HepG2 (cell line): ENCODE data around the gene TOR2A. TPM values are rescaled to one million over a fixed set of nuclear protein-coding genes. Genes with fewer than 3 reads are reported as not detected.

Experiments used
- ATAC-seq: fragments of 200-7000 bp; cut with Tn5 transposase; 3 replicates; pipeline ENCODE4 v1.9.1; 2020; ENCODE audit warnings: mild to moderate bottlenecking, moderate library complexity
- BruUV-seq: library from RNA; stranded (reverse); fragments of 400-500 nt; replicated peaks from 2 replicates; lab custom pipeline; 2021; lab: Mats Ljungman, UMichigan
- CTCF ChIA-PET: fragments of 300-600 bp; formaldehyde crosslinking; extraction: SDS; loops from one replicate; lab custom pipeline; 2021; ENCODE audit warnings: low total read pairs, inconsistent platforms, low intra/inter-chr PET ratio; lab: Yijun Ruan, JAX
- POLR2A ChIA-PET: fragments of 350-600 bp; sonication (Branson Sonifier 250); formaldehyde crosslinking; loops from one replicate; lab custom pipeline; 2020; ENCODE audit warnings: antibody characterized with exemption, inconsistent platforms; lab: Yijun Ruan, JAX
- DNase-seq: peaks from one replicate; pipeline ENCODE4 v3.0.0-alpha.2; 2015; ENCODE audit warnings: low spot score
- FAIRE-seq: peaks from 3 replicates; lab custom pipeline; 2011; peaks lifted over from hg19 to GRCh38; lab: Jason Lieb, UNC
- H2AFZ ChIP-seq: one replicate; pipeline ENCODE4 v1.6.1; 2011; ENCODE audit warnings: low read length, inconsistent platforms
- H3K27ac ChIP-seq: fragments of 300-600 bp; 3 replicates; pipeline ENCODE4 v1.8.0; 2011; ENCODE audit warnings: mixed run types, mild to moderate bottlenecking, mixed read lengths, low read length, inconsistent platforms; ENCODE audit not compliant: insufficient read depth; ENCODE audit errors: extremely low read length
- H3K27me3 ChIP-seq, 2 experiments: fragments of 200-600 bp in 1 of 2; 2 replicates in 1 of 2; 3 replicates in 1 of 2; pipeline versions ENCODE4 v1.6.0 to v1.8.0; 2011; ENCODE audit warnings: low read length in 2 of 2, mild to moderate bottlenecking in 2 of 2, moderate library complexity in 2 of 2, inconsistent platforms in 1 of 2; ENCODE audit not compliant: insufficient read depth in 2 of 2, control insufficient read depth in 1 of 2
- H3K36me3 ChIP-seq, 2 experiments: fragments of 200-600 bp in 1 of 2; replicated peaks in 1 of 2; 2 replicates in 1 of 2; 3 replicates in 1 of 2; pipeline versions ENCODE4 v1.5.1 to v1.8.0; 2011; ENCODE audit warnings: low read length in 2 of 2, inconsistent platforms in 1 of 2; ENCODE audit not compliant: insufficient read depth in 2 of 2, control insufficient read depth in 1 of 2
- H3K4me1 ChIP-seq: 2 replicates; pipeline ENCODE4 v1.5.1; 2012; ENCODE audit warnings: low read length, inconsistent platforms; ENCODE audit not compliant: insufficient read depth
- H3K4me2 ChIP-seq: 2 replicates; pipeline ENCODE4 v1.6.0; 2011; ENCODE audit warnings: low read depth, low read length, inconsistent platforms
- H3K4me3 ChIP-seq, 3 experiments: fragments of 200-600 bp in 1 of 3; sonication (generic), shearing (Covaris generic) in 1 of 3; replicated peaks in 1 of 3; 2 replicates each; pipeline ENCODE4 v1.5.1; 2011 to 2016; ENCODE audit warnings: low read length in 3 of 3, inconsistent platforms in 2 of 3, low read depth in 2 of 3, mild to moderate bottlenecking in 2 of 3, control low read depth in 1 of 3, mixed read lengths in 1 of 3; ENCODE audit not compliant: insufficient read depth in 1 of 3
- H3K79me2 ChIP-seq: one replicate; pipeline ENCODE4 v1.6.1; 2011; ENCODE audit warnings: low read length, inconsistent platforms; ENCODE audit not compliant: insufficient read depth
- H3K9ac ChIP-seq: 2 replicates; pipeline ENCODE4 v1.6.0; 2011; ENCODE audit warnings: mild to moderate bottlenecking, low read depth, low read length, inconsistent platforms; ENCODE audit not compliant: insufficient read depth
- H3K9me3 ChIP-seq: 2 replicates; pipeline ENCODE4 v1.5.1; 2012; ENCODE audit warnings: mild to moderate bottlenecking, low read length
- H4K20me1 ChIP-seq: 2 replicates; pipeline ENCODE4 v1.6.0; 2011; ENCODE audit warnings: inconsistent platforms, mild to moderate bottlenecking, low read length, moderate library complexity; ENCODE audit not compliant: insufficient read depth
- ETV5 ChIP-seq: IDR thresholded peaks from 2 replicates; pipeline ENCODE4 v1.6.1; 2018; ENCODE audit warnings: missing biosample characterization, missing genetic modification reagents, inconsistent platforms, borderline replicate concordance
- FOXM1 ChIP-seq: sonication (generic); formaldehyde crosslinking; IDR thresholded peaks from 2 replicates; pipeline ENCODE4 v1.5.0; 2020; ENCODE audit warnings: missing genetic modification reagents
- GFI1 ChIP-seq: sonication (generic); formaldehyde crosslinking; IDR thresholded peaks from 2 replicates; pipeline ENCODE4 v1.5.0; 2020; ENCODE audit warnings: missing genetic modification reagents, mild to moderate bottlenecking, borderline replicate concordance
- LCORL ChIP-seq, 2 experiments: fragments of 450-650 bp in 1 of 2; sonication (generic) in 1 of 2; formaldehyde crosslinking in 1 of 2; IDR thresholded peaks; 2 replicates each; pipeline versions ENCODE4 v1.5.0 to v1.6.1; 2017 to 2020; ENCODE audit warnings: antibody characterized with exemption in 1 of 2, missing genetic modification reagents in 1 of 2
- NFRKB ChIP-seq: fragments of 450-650 bp; IDR thresholded peaks from 2 replicates; pipeline ENCODE4 v1.6.1; 2017
- NR2F1 ChIP-seq, 2 experiments: fragments of 450-650 bp in 1 of 2; formaldehyde crosslinking in 1 of 2; IDR thresholded peaks; 2 replicates each; pipeline versions ENCODE4 v1.5.0 to v1.6.1; 2016 to 2020; ENCODE audit warnings: mild to moderate bottlenecking in 1 of 2, missing compliant biosample characterization in 1 of 2, missing genetic modification reagents in 1 of 2, moderate library complexity in 1 of 2
- SRY ChIP-seq: sonication (generic); formaldehyde crosslinking; IDR thresholded peaks from 2 replicates; pipeline ENCODE4 v1.8.0; 2022; ENCODE audit warnings: mild to moderate bottlenecking, missing genetic modification reagents
- SSRP1 ChIP-seq: IDR thresholded peaks from 2 replicates; pipeline ENCODE4 v1.6.1; 2016; ENCODE audit warnings: control low read depth
- ZFP36L1 ChIP-seq: sonication (generic); formaldehyde crosslinking; IDR thresholded peaks from 2 replicates; pipeline ENCODE4 v1.8.0; 2022; ENCODE audit warnings: mild to moderate bottlenecking, missing genetic modification reagents, moderate library complexity
- ZFX ChIP-seq: sonication (generic); formaldehyde crosslinking; IDR thresholded peaks from 2 replicates; pipeline ENCODE4 v1.4.0; 2020; ENCODE audit warnings: mild to moderate bottlenecking, low read depth, missing genetic modification reagents, moderate library complexity
- ZFY ChIP-seq: sonication (generic); formaldehyde crosslinking; IDR thresholded peaks from 2 replicates; pipeline ENCODE4 v1.4.0; 2020; ENCODE audit warnings: missing genetic modification reagents
- ZNF224 ChIP-seq: sonication (generic); formaldehyde crosslinking; IDR thresholded peaks from 2 replicates; pipeline ENCODE4 v1.5.0; 2020; ENCODE audit warnings: mild to moderate bottlenecking, missing genetic modification reagents
- WGBS: methylation state at CpG from one replicate; pipeline ENCODE4 v1.1.6; 2017; ENCODE audit warnings: low lambda C conversion rate; 5-methylcytosine and 5-hydroxymethylcytosine counted together
- in situ Hi-C: cut with HindIII; loops from 2 replicates; pipeline ENCODE4 v1.10.0; 2017; ENCODE audit warnings: low pct_unique_long_range_greater_than_20kb; ENCODE audit not compliant: extremely low pct_ligation_motif_present
- intact Hi-C: fragments of 100-400 bp; cut with micrococcal nuclease; formaldehyde crosslinking; loops from one replicate; pipeline ENCODE4 v1.10.0; 2022; ENCODE audit not compliant: unreplicated experiment
- polyA plus RNA-seq, 8 experiments: library from polyadenylated mRNA; depleted of rRNA in 3 of 8; stranded (reverse) in 7 of 8; unstranded in 1 of 8; fragments of >200 nt; fragmentation: Illumina TruSeq in 4 of 8; extraction: Trizol in 4 of 8; gene quantifications; 2 replicates each; pipeline versions ENCODE4 v1.2.1 to v1.2.3, GENCODE V29; 2011 to 2016; ENCODE audit warnings: low read depth in 4 of 8, missing spikeins in 1 of 8, mixed read lengths in 1 of 8; ENCODE audit not compliant: insufficient read depth in 1 of 8
- total RNA-seq, 5 experiments: library from RNA; depleted of rRNA; stranded (reverse); fragments of >200 nt; fragmentation: Illumina TruSeq; extraction: Trizol; gene quantifications; 2 replicates each; pipeline ENCODE4 v1.2.3, GENCODE V29; 2016; ENCODE audit warnings: low read depth in 1 of 5
- TF ChIP-seq, protein P1 (sequence below): sonication (generic); formaldehyde crosslinking; conservative IDR thresholded peaks from 2 replicates; pipeline ENCODE4 v1.8.1; 2023; ENCODE audit warnings: missing genetic modification reagents
- TF ChIP-seq, protein P2 (sequence below): sonication (generic); formaldehyde crosslinking; IDR thresholded peaks from 2 replicates; pipeline ENCODE4 v1.5.0; 2020; ENCODE audit warnings: mild to moderate bottlenecking, missing genetic modification reagents
- TF ChIP-seq, protein P3 (sequence below): IDR thresholded peaks from 2 replicates; pipeline ENCODE4 v1.4.0; 2020; ENCODE audit warnings: mild to moderate bottlenecking, missing genetic modification reagents
- TF ChIP-seq, protein P4 (sequence below): sonication (generic); formaldehyde crosslinking; IDR thresholded peaks from 2 replicates; pipeline ENCODE4 v1.8.0; 2022; ENCODE audit warnings: mild to moderate bottlenecking, missing genetic modification reagents, moderate library complexity

TOR2A gene
- total and polyA plus RNA-seq, 2 of the 13 experiments (the other 11 are each of a cell fraction or from before 2014, with no cell fraction given) = 3.5 to 7.2 TPM

DNA sequence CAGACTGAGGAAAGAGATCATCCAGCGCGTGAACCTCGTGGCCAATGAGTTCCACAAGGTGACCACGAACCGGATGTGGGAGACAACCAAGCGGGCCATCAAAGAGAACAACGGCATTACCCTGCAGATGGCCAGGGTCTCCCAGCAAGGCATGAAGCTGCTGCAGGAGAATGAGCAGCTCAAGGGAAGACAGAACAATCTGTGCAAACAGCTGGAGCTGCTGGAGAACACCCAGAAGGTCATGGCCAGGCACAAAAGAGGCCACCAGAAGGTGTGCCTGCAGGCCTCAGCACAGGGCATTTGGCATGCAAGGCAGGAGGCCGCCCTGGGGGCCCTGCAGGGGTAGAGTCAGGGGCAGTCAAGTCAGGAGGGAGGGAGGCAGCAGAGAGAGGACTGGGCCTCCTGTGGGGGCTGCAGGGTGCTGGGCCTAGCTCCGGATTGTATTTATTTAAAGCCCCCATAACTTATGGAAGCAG is 23.8 kb downstream of the TOR2A start:
- H3K4me3 ChIP-seq = peak overlapping the region in 1 of 3 experiments; percentile 13; a peak in 1 of 6 replicates
- no peak overlapping the region for H2AFZ ChIP-seq
- FAIRE-seq = no peak
- POLR2A ChIA-PET = interaction anchor here (0.8 to 1.5 kb wide), 3 partner anchors 23 to 104 kb away, joined by 3 to 6 read pairs (median 3); partner anchors contain the start of gene TOR2A
- peaks cover 29% of the 10 kb centered on the region for H3K4me1 ChIP-seq
- no peaks in the 10 kb centered on the region for H3K79me2 ChIP-seq
- no peaks in the 10 kb centered on the region; the same call in 1 of the 2 replicates for H4K20me1 ChIP-seq
- in situ Hi-C loops (no loop called here), intact Hi-C loops (no loop called here)
- H3K27ac ChIP-seq = no peak overlapping the region
- no TSS peak for BruUV-seq
- 0 out of 5 replicates have a peak, but pooled peaks cover 0 to under 1% of the 10 kb centered on the region in 2 experiments for H3K27me3 ChIP-seq
- WGBS = 8% methylated on average over 5 of the region's 9 CpGs
- H3K36me3 ChIP-seq = no peaks in the 10 kb centered on the region
- H3K9me3 ChIP-seq = no peaks in the 10 kb centered on the region
- H3K4me2 ChIP-seq = peak overlapping the region; percentile 68
- ATAC-seq = peak; percentile 11; the same call in 1 of the 3 replicates
- DNase-seq = no peak
- no peak overlapping the region for H3K9ac ChIP-seq
- CTCF ChIA-PET = no interaction called here
- TF ChIP-seq, protein P1, sequence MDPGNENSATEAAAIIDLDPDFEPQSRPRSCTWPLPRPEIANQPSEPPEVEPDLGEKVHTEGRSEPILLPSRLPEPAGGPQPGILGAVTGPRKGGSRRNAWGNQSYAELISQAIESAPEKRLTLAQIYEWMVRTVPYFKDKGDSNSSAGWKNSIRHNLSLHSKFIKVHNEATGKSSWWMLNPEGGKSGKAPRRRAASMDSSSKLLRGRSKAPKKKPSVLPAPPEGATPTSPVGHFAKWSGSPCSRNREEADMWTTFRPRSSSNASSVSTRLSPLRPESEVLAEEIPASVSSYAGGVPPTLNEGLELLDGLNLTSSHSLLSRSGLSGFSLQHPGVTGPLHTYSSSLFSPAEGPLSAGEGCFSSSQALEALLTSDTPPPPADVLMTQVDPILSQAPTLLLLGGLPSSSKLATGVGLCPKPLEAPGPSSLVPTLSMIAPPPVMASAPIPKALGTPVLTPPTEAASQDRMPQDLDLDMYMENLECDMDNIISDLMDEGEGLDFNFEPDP (CRISPR knock-in tag) = no peak
- TF ChIP-seq ETV5 (CRISPR knock-in tag) (0 out of 2 replicates have a peak, but pooled peaks have one; percentile 62), NFRKB (no peak), ZFX (CRISPR knock-in tag) (peak; percentile 66), SSRP1 (CRISPR knock-in tag) (no peak), ZFP36L1 (no peak), ZNF224 (CRISPR knock-in tag) (no peak), SRY (CRISPR knock-in tag) (no peak), LCORL (IDR thresholded peaks at IDR 0.05) (no peak), LCORL (CRISPR knock-in tag; IDR thresholded peaks at IDR 0.05) (no peak), GFI1 (CRISPR knock-in tag) (peak; percentile 24; the same call in 1 of the 2 replicates), FOXM1 (CRISPR knock-in tag) (no peak), NR2F1 (CRISPR knock-in tag; IDR thresholded peaks at IDR 0.05) (0 out of 4 replicates have a peak, but pooled peaks have one; percentile 21 to 39), ZFY (CRISPR knock-in tag) (0 out of 2 replicates have a peak, but pooled peaks have one; percentile 33)
- TF ChIP-seq, protein P2, sequence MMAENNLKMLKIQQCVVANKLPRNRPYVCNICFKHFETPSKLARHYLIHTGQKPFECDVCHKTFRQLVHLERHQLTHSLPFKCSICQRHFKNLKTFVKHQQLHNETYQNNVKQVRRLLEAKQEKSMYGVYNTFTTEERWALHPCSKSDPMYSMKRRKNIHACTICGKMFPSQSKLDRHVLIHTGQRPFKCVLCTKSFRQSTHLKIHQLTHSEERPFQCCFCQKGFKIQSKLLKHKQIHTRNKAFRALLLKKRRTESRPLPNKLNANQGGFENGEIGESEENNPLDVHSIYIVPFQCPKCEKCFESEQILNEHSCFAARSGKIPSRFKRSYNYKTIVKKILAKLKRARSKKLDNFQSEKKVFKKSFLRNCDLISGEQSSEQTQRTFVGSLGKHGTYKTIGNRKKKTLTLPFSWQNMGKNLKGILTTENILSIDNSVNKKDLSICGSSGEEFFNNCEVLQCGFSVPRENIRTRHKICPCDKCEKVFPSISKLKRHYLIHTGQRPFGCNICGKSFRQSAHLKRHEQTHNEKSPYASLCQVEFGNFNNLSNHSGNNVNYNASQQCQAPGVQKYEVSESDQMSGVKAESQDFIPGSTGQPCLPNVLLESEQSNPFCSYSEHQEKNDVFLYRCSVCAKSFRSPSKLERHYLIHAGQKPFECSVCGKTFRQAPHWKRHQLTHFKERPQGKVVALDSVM (CRISPR knock-in tag) = peak; percentile 60; the same call in 1 of the 2 replicates
- TF ChIP-seq, protein P3, sequence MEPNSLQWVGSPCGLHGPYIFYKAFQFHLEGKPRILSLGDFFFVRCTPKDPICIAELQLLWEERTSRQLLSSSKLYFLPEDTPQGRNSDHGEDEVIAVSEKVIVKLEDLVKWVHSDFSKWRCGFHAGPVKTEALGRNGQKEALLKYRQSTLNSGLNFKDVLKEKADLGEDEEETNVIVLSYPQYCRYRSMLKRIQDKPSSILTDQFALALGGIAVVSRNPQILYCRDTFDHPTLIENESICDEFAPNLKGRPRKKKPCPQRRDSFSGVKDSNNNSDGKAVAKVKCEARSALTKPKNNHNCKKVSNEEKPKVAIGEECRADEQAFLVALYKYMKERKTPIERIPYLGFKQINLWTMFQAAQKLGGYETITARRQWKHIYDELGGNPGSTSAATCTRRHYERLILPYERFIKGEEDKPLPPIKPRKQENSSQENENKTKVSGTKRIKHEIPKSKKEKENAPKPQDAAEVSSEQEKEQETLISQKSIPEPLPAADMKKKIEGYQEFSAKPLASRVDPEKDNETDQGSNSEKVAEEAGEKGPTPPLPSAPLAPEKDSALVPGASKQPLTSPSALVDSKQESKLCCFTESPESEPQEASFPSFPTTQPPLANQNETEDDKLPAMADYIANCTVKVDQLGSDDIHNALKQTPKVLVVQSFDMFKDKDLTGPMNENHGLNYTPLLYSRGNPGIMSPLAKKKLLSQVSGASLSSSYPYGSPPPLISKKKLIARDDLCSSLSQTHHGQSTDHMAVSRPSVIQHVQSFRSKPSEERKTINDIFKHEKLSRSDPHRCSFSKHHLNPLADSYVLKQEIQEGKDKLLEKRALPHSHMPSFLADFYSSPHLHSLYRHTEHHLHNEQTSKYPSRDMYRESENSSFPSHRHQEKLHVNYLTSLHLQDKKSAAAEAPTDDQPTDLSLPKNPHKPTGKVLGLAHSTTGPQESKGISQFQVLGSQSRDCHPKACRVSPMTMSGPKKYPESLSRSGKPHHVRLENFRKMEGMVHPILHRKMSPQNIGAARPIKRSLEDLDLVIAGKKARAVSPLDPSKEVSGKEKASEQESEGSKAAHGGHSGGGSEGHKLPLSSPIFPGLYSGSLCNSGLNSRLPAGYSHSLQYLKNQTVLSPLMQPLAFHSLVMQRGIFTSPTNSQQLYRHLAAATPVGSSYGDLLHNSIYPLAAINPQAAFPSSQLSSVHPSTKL (CRISPR knock-in tag) = 0 out of 2 replicates have a peak, but pooled peaks have one; percentile 27
- TF ChIP-seq, protein P4, sequence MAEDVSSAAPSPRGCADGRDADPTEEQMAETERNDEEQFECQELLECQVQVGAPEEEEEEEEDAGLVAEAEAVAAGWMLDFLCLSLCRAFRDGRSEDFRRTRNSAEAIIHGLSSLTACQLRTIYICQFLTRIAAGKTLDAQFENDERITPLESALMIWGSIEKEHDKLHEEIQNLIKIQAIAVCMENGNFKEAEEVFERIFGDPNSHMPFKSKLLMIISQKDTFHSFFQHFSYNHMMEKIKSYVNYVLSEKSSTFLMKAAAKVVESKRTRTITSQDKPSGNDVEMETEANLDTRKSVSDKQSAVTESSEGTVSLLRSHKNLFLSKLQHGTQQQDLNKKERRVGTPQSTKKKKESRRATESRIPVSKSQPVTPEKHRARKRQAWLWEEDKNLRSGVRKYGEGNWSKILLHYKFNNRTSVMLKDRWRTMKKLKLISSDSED (CRISPR knock-in tag) = no peak
